Vagina (tissue), 2 donors: ENCODE data around the gene MALRD1.

ENCODE experiments used
- POLR2A ChIP-seq, 2 donors: fragments of 450-650 bp; IDR thresholded peaks; one replicate each; pipeline ENCODE4 v1.6.1; 2017; ENCODE audit warnings: antibody characterized with exemption in 2 of 2, mild to moderate bottlenecking in 2 of 2, moderate library complexity in 2 of 2
- POLR2AphosphoS5 ChIP-seq, 2 donors: sonication (generic); formaldehyde crosslinking; IDR thresholded peaks; one replicate each; pipeline ENCODE4 v1.9.0; 2017; ENCODE audit warnings: antibody characterized with exemption in 2 of 2, mild to moderate bottlenecking in 2 of 2, low read depth in 1 of 2; ENCODE audit not compliant: insufficient read depth in 1 of 2
- TF ChIP-seq, protein P1 (sequence below), 3 experiments: fragments of 450-650 bp in 2 of 3; fragments of 200-600 bp in 1 of 3; sonication (generic) in 1 of 3; IDR thresholded peaks; one replicate each; pipeline ENCODE4 v1.5.1; 2017 to 2019; ENCODE audit warnings: antibody characterized with exemption in 3 of 3, mild to moderate bottlenecking in 2 of 3, moderate library complexity in 2 of 3

DNA sequence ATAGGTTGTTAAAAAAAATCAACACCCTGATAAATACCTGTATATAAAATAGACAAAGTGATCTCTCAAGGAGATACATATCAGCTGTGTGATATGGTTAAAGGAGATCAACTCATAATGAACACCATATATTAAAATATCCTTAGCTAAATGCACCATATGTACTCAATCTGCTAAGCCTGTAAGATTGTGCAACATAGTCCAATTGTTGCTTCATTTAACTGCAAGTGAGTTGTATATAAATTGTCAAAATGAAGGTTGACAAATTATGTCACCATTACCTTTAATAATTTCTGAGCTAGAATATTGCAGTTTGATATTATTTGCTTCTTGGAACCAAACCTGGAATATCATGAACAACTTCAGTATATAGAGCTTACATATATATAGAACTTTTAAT lies 283.7 kb downstream of the MALRD1 start:
- TF ChIP-seq POLR2A (IDR thresholded peaks at IDR 0.05) = no peak
- TF ChIP-seq, protein P1, sequence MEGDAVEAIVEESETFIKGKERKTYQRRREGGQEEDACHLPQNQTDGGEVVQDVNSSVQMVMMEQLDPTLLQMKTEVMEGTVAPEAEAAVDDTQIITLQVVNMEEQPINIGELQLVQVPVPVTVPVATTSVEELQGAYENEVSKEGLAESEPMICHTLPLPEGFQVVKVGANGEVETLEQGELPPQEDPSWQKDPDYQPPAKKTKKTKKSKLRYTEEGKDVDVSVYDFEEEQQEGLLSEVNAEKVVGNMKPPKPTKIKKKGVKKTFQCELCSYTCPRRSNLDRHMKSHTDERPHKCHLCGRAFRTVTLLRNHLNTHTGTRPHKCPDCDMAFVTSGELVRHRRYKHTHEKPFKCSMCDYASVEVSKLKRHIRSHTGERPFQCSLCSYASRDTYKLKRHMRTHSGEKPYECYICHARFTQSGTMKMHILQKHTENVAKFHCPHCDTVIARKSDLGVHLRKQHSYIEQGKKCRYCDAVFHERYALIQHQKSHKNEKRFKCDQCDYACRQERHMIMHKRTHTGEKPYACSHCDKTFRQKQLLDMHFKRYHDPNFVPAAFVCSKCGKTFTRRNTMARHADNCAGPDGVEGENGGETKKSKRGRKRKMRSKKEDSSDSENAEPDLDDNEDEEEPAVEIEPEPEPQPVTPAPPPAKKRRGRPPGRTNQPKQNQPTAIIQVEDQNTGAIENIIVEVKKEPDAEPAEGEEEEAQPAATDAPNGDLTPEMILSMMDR (IDR thresholded peaks at IDR 0.05) = no peak
- no peak for TF ChIP-seq POLR2AphosphoS5 (IDR thresholded peaks at IDR 0.05; ENCODE audit: insufficient read depth in 1 of 2, low read depth in 1 of 2)
